ENCODE results near the gene DDHD1.

DNA sequence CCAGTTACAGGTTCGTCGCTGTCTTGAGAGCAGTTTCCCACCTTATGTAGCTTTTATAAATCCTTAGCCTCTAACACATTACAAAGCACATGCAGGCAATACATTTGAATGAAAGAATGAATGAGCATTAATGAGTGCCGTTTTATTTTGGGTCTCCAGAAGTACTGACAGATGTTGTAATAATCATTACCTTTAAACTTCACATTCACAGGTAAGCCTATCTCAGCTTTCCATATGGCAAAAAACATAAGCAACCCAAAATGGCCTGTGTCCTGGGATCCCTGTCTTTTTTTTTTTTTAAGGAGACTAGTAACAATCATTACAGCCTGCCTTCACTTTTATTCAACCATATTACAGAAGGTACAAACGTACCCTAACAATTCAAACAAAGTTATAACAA, 149.3 kb downstream of the DDHD1 start:
- TF ChIP-seq, protein P1, sequence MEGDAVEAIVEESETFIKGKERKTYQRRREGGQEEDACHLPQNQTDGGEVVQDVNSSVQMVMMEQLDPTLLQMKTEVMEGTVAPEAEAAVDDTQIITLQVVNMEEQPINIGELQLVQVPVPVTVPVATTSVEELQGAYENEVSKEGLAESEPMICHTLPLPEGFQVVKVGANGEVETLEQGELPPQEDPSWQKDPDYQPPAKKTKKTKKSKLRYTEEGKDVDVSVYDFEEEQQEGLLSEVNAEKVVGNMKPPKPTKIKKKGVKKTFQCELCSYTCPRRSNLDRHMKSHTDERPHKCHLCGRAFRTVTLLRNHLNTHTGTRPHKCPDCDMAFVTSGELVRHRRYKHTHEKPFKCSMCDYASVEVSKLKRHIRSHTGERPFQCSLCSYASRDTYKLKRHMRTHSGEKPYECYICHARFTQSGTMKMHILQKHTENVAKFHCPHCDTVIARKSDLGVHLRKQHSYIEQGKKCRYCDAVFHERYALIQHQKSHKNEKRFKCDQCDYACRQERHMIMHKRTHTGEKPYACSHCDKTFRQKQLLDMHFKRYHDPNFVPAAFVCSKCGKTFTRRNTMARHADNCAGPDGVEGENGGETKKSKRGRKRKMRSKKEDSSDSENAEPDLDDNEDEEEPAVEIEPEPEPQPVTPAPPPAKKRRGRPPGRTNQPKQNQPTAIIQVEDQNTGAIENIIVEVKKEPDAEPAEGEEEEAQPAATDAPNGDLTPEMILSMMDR (IDR thresholded peaks at IDR 0.05), result no peak
- no peak for TF ChIP-seq EP300 (IDR thresholded peaks at IDR 0.05)

All from sigmoid colon (tissue), 4 donors.